Measurements from ENCODE around the gene SLC2A11.

DNA sequence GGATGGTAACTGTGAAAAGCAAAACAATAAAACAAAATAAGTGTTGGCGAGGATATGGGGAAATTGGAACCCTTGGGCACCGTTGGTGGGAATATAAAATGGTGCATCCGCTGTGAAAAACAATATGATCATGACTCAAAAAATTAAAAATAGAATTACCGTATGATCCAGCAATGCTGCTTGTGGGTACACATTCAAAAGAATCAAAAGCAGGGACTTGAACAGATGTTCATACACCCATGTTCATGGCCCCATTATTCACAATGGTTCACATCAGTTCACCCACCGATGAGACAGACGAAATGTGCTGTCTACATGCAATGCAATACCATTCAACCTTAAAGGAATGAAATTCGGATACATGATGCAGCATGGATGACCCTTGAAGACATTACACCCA is 17.6 kb upstream of the SLC2A11 start:
- TF ChIP-seq, protein P1, sequence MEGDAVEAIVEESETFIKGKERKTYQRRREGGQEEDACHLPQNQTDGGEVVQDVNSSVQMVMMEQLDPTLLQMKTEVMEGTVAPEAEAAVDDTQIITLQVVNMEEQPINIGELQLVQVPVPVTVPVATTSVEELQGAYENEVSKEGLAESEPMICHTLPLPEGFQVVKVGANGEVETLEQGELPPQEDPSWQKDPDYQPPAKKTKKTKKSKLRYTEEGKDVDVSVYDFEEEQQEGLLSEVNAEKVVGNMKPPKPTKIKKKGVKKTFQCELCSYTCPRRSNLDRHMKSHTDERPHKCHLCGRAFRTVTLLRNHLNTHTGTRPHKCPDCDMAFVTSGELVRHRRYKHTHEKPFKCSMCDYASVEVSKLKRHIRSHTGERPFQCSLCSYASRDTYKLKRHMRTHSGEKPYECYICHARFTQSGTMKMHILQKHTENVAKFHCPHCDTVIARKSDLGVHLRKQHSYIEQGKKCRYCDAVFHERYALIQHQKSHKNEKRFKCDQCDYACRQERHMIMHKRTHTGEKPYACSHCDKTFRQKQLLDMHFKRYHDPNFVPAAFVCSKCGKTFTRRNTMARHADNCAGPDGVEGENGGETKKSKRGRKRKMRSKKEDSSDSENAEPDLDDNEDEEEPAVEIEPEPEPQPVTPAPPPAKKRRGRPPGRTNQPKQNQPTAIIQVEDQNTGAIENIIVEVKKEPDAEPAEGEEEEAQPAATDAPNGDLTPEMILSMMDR (IDR thresholded peaks at IDR 0.05) = no peak
- no peak for TF ChIP-seq POLR2A (IDR thresholded peaks at IDR 0.05)

All from thyroid gland (tissue), 4 donors.